Measurements from ENCODE around the gene ODAM. TPM values are rescaled to one million over a fixed set of nuclear protein-coding genes. Genes with fewer than 3 reads are reported as not detected.

The ODAM gene
- total and polyA plus RNA-seq, 2 of the 8 experiments (the other 6 are each of a cell fraction or from before 2014, with no cell fraction given): 0.21 TPM; not detected in 1

- TF ChIP-seq RBBP5 (IDR thresholded peaks at IDR 0.05; ENCODE audit: borderline replicate concordance, low read depth, low read length) (no peak), TBP (IDR thresholded peaks at IDR 0.05; ENCODE audit: low read depth, low read length) (no peak), NRF1 (IDR thresholded peaks at IDR 0.05; ENCODE audit: low read depth, low read length) (no peak), TAF1 (IDR thresholded peaks at IDR 0.05; ENCODE audit: low read depth, low read length) (no peak), BACH1 (IDR thresholded peaks at IDR 0.05; ENCODE audit: low read length) (no peak), BRCA1 (IDR thresholded peaks at IDR 0.05; ENCODE audit: low read depth, low read length) (no peak), FOSL1 (IDR thresholded peaks at IDR 0.05; ENCODE audit: insufficient read depth, low read depth, low read length) (no peak), EGR1 (IDR thresholded peaks at IDR 0.05; ENCODE audit: borderline replicate concordance, low read depth, low read length) (no peak)
These were observed 47.6 kb downstream of the ODAM start (continued) for GRCh38 chr4:70243091-70243490.
